SK-N-MC (cell line): Measurements from ENCODE around the gene LRFN4.

ENCODE experiments used
- DNase-seq: peaks from one replicate; pipeline ENCODE4 v3.0.0-alpha.2; 2011; ENCODE audit warnings: low read depth, low spot score
- H3K27ac ChIP-seq: fragments of 200-600 bp; sonication (generic); 2 replicates; pipeline ENCODE4 v1.5.1; 2016; ENCODE audit warnings: mixed run types
- H3K36me3 ChIP-seq: fragments of 200-600 bp; sonication (generic); 2 replicates; pipeline ENCODE4 v1.6.1; 2017; ENCODE audit warnings: antibody characterized with exemption, low read length, mixed read lengths; ENCODE audit not compliant: insufficient read depth
- H3K4me3 ChIP-seq: fragments of 200-600 bp; sonication (generic); 2 replicates; pipeline ENCODE4 v1.5.1; 2016
- H3K9ac ChIP-seq: fragments of 200-600 bp; sonication (generic); 2 replicates; pipeline ENCODE4 v1.8.0; 2017; ENCODE audit warnings: mixed run types, mixed read lengths; ENCODE audit not compliant: insufficient read length
- H3K9me3 ChIP-seq: fragments of 200-600 bp; sonication (generic); 2 replicates; pipeline ENCODE4 v1.6.1; 2017; ENCODE audit warnings: low read depth, mild to moderate bottlenecking, antibody characterized with exemption, low read length, moderate library complexity, mixed read lengths
- EZH2 ChIP-seq: fragments of 200-600 bp; sonication (generic); IDR thresholded peaks from one replicate; pipeline ENCODE4 v1.6.1; 2017; ENCODE audit warnings: antibody characterized with exemption
- FOXP2 ChIP-seq: optimal IDR thresholded peaks from 2 replicates; pipeline ENCODE3; 2011; ENCODE audit warnings: mild to moderate bottlenecking, moderate library complexity; ENCODE audit not compliant: insufficient read depth; ENCODE audit errors: extremely low read length, control extremely low read depth
- POLR2AphosphoS5 ChIP-seq: IDR thresholded peaks from 2 replicates; pipeline ENCODE4 v1.6.1; 2012; ENCODE audit warnings: mild to moderate bottlenecking, low read depth, low read length, borderline replicate concordance

LRFN4 gene

DNA sequence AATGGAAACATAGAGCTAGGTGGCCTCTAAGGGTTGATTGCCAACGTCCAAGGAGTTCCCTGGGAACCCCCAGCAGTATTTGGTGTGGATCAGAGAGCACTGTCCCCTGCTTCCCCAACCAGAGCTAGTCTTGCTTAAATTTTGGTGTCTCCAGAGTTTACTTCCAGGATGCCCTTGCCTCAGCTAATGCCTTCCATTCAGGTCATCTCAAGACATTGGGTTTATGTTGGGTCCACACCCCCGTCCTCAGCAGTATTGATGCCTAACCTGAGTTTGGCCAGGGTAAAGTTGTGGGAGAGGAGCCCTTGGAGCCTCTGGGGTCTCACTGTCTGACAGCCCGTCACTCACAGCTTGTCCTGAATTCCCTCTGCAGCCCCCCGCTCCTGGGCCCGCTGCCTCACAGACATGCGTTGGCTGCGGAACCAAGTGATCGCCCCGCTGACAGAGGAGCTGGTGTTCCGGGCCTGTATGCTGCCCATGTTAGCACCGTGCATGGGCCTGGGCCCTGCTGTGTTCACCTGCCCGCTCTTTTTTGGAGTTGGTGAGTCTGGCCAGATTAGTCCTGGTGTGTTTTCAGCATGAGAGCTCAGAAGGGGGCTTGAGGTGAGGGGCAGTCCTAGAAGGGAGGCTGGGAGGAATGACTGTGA lies 12.2 kb upstream of the LRFN4 start:
- no peaks in the 10 kb centered on the region for H3K9me3 ChIP-seq
- DNase-seq, result no peak
- H3K27ac ChIP-seq, result no peak overlapping the region
- peak overlapping the region; percentile 98 for H3K9ac ChIP-seq
- peaks cover 14% of the 10 kb centered on the region; the same call in 1 of the 2 replicates for H3K36me3 ChIP-seq
- H3K4me3 ChIP-seq, result peak overlapping the region; percentile 99
- TF ChIP-seq POLR2AphosphoS5, result no peak
- no peak for TF ChIP-seq FOXP2
- TF ChIP-seq EZH2, result no peak

DNA sequence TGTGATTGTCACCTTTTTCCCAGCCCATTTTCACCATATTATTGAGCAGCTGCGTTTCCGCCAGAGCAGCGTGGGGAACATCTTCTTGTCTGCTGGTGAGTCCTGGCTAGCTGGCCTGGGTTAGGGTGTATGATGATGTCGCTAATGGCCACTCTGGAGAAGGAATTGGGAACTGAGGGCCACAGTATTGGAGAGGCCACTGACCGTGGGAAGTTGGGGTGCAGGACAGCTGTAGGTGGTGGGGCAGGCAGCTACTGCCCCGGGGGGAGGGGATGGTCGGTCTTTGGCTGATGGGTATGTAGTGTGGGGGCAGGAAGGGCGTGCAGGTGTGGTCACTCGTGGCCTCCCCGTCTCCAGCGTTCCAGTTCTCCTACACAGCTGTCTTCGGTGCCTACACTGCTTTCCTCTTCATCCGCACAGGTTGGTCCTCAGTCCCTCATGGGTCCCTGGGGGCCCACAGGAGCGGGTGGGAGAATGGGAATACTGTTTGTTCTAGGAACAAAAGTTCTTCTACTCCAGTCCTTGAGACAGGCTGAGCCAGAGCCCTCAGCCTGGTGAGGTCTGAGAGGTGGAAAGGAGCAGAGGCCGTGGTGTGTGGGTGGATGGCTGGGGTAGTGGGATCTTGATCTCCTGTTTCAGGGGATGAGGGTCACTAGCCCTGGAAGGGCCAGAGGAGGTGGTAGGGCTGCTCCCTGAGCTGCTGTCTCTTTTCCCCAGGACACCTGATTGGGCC lies 11.6 kb upstream of the LRFN4 start:
- Histone ChIP-seq H3K36me3 (peaks cover 12% of the 10 kb centered on the region; the same call in 1 of the 2 replicates), H3K27ac (no peak overlapping the region), H3K9ac (no peak overlapping the region), H3K4me3 (no peak overlapping the region), H3K9me3 (no peaks in the 10 kb centered on the region)
- no peak for DNase-seq
- TF ChIP-seq FOXP2, result no peak
- no peak for TF ChIP-seq POLR2AphosphoS5
- TF ChIP-seq EZH2, result no peak

DNA sequence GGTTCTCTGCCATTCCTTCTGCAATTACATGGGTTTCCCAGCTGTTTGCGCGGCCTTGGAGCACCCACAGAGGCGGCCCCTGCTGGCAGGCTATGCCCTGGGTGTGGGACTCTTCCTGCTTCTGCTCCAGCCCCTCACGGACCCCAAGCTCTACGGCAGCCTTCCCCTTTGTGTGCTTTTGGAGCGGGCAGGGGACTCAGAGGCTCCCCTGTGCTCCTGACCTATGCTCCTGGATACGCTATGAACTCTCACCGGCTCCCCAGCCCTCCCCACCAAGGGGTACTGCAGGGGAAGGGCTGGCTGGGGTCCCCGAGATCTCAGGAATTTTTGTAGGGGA lies 11.0 kb upstream of the LRFN4 start:
- Histone ChIP-seq H3K9me3 (no peaks in the 10 kb centered on the region), H3K36me3 (peaks cover 10% of the 10 kb centered on the region; the same call in 1 of the 2 replicates), H3K4me3 (no peak overlapping the region), H3K27ac (no peak overlapping the region), H3K9ac (no peak overlapping the region)
- TF ChIP-seq EZH2 (no peak), POLR2AphosphoS5 (no peak), FOXP2 (no peak)
- DNase-seq, result no peak

DNA sequence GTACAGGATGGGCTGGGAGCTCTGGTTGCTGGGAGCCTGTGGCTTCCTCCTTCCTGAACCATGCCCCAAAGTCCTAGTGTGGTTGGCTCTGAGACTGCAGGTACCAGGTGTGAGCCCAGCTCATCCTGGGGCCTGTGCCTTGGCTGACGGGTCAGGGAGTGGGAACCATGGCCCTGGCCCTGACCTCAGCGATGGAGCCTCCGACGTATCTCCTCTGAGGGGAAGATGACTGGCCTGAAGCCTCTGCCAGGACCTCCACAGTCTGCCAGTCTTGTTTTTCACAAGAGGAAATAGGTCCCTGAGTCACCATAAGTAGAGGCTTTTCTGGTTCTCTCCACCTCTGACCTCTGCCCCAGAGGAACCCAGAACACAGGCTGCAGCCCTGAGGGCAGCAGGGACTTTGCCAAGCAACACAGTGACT lies 10.2 kb upstream of the LRFN4 start:
- Histone ChIP-seq H3K36me3 (peaks cover 10% of the 10 kb centered on the region; the same call in 1 of the 2 replicates), H3K9me3 (no peaks in the 10 kb centered on the region), H3K9ac (no peak overlapping the region), H3K27ac (no peak overlapping the region), H3K4me3 (no peak overlapping the region)
- TF ChIP-seq EZH2 (no peak), POLR2AphosphoS5 (no peak), FOXP2 (no peak)
- no peak for DNase-seq

DNA sequence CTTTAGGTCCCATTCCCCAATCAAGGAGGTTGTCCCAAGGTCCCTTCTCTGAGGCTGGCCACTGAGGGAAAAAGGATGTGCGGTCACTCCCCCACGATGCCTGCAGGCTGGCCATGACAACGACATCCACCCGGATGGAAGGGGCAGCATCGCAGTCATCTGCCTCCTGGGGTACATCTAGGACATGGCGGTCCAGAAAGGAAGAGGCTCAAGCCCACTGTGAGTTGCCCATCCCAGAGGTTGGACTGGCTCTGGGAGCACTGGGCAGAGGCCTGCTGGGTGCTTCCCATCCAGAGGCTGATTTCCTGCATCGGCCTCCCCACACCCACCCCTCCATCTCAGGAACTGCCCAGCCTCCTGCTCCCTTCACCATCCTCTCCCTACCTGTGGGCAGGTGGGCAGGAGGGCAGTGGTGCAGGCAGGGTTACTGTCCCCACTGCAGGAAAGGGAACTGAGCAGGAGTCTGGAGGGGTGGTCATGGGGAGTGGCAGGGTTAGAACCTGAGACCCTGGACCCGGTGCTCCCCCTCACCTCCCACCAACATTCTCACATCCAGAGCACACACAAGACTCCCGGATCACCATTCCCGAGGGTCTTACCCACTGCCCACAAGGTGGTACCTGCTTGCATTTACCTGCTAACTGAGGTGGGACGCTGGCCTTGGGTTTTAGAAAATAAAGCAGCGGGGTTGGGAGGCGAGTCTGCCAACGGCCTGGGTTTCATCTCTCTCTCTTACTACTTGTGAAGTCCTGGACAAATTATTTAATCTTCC lies 9.2 kb upstream of the LRFN4 start:
- H3K4me3 ChIP-seq, result no peak overlapping the region
- H3K9me3 ChIP-seq, result no peaks in the 10 kb centered on the region
- DNase-seq, result no peak
- no peak overlapping the region for H3K27ac ChIP-seq
- H3K36me3 ChIP-seq, result peaks cover 10% of the 10 kb centered on the region; the same call in 1 of the 2 replicates
- TF ChIP-seq FOXP2 (no peak), POLR2AphosphoS5 (no peak), EZH2 (no peak)
- no peak overlapping the region for H3K9ac ChIP-seq

DNA sequence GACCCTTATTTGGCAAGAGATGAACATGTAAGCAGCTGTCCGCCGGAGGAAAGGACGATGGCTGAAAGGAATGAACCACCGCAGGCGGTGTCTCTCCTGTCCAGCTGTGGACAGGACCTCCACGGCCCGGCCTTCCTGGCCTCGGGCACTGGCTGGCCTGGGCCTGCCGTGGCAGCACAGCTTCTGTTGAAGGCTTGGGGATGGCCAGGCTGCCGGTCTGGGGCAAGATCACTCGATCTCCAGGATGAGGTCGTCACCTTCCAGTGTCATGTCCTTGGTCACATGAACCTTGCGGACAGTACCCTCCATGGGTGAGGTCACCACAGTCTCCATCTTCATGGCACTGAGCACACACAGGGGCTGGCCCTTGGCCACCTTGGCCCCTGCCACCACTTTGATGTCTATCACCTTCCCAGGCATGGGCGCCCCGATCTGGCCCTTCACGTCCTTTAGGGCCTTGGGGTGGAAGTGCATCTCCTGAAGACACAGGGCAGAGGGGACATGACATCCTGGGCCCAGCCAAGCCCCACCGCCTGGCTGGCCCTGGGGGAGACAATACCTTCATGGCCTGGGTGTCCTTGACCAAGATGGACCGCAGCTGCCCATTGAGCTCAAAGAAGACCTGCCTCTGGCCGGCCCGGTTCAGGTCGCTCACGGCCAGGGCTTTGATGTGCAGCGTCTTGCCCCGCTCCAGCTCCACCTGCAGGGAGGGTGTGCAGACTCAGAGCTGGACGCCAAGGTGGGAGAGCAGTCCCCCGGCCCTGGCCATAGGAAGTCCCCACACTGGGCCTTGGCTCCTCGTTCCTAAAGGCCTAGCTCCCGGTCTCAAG lies 8.0 kb upstream of the LRFN4 start:
- H3K9ac ChIP-seq, result no peak overlapping the region
- H3K9me3 ChIP-seq, result no peaks in the 10 kb centered on the region
- no peak overlapping the region for H3K27ac ChIP-seq
- H3K36me3 ChIP-seq, result peaks cover 10% of the 10 kb centered on the region; the same call in 1 of the 2 replicates
- DNase-seq, result no peak
- no peak overlapping the region for H3K4me3 ChIP-seq
- TF ChIP-seq POLR2AphosphoS5 (no peak), FOXP2 (no peak), EZH2 (no peak)

DNA sequence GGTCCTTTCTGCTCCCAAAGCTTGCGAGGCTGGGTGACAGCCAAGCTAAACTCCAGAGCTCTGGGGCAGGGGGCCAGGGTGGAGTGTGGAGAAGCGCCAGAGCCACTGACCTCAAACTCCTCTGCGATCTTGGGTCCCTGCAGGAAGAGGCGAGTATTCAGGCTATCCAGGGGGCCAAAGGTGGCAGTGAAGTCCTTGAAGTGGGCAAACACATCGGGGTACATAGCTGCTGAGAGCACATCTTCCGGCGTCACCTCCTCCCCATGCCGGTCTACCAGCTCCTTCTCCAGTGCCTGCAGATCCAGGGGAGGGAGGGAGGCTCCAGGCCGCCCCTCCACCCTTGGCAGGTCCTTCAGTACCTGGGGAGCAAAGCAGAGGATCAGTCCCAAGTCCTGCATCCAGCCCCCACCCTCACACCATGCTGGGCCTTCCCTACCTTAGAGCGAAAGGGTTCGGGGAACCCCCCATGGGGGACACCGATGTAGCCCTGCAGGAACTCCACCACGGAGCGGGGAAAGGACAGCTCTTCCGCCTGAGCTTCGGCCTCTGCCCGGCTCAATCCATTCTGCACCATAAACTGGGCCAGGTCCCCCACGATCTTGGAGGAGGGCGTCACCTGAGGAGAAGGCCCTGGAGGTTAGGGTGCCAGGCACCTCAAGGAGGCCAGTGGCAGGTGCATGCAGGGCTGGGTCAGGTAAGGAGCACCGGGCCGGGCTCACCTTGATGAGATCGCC lies 7.2 kb upstream of the LRFN4 start:
- H3K36me3 ChIP-seq, result peaks cover 10% of the 10 kb centered on the region; the same call in 1 of the 2 replicates
- no peak for DNase-seq
- no peak overlapping the region for H3K27ac ChIP-seq
- no peaks in the 10 kb centered on the region for H3K9me3 ChIP-seq
- no peak overlapping the region for H3K9ac ChIP-seq
- H3K4me3 ChIP-seq, result no peak overlapping the region
- no peak for TF ChIP-seq EZH2
- TF ChIP-seq FOXP2, result no peak
- TF ChIP-seq POLR2AphosphoS5, result no peak

DNA sequence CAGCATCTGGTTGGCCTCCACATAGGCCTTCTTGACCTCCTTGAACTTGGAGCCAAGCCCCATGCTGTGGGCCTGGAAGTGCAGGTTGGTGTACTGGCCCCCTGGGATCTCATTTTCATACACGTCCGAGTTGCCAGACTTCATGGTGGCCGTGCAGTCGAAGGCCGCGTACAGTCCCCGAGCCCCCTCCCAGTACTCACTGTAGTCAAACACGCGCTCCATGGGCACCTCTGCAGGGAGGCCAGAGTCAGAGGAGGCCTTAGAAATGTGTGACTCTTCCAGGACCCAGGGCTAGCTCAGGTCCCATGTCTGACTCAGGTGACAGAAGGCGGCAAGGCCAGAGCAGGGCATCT lies 6.7 kb upstream of the LRFN4 start:
- Histone ChIP-seq H3K4me3 (no peak overlapping the region), H3K27ac (no peak overlapping the region), H3K9ac (no peak overlapping the region), H3K36me3 (peaks cover 10% of the 10 kb centered on the region; the same call in 1 of the 2 replicates), H3K9me3 (no peaks in the 10 kb centered on the region)
- no peak for TF ChIP-seq EZH2
- no peak for DNase-seq
